ENCODE results near the gene CEP72.

GRCh38 chr5:594226-594860 is 17.8 kb upstream of the CEP72 start:
- TF ChIP-seq, protein P1, sequence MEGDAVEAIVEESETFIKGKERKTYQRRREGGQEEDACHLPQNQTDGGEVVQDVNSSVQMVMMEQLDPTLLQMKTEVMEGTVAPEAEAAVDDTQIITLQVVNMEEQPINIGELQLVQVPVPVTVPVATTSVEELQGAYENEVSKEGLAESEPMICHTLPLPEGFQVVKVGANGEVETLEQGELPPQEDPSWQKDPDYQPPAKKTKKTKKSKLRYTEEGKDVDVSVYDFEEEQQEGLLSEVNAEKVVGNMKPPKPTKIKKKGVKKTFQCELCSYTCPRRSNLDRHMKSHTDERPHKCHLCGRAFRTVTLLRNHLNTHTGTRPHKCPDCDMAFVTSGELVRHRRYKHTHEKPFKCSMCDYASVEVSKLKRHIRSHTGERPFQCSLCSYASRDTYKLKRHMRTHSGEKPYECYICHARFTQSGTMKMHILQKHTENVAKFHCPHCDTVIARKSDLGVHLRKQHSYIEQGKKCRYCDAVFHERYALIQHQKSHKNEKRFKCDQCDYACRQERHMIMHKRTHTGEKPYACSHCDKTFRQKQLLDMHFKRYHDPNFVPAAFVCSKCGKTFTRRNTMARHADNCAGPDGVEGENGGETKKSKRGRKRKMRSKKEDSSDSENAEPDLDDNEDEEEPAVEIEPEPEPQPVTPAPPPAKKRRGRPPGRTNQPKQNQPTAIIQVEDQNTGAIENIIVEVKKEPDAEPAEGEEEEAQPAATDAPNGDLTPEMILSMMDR (IDR thresholded peaks at IDR 0.05): no peak
- TF ChIP-seq POLR2A (IDR thresholded peaks at IDR 0.05): no peak
